VCaP (cell line): ENCODE measurements around the gene NEO1.

Source experiments
- H3K27ac ChIP-seq: fragments of 450-650 bp; 2 replicates; pipeline ENCODE4 v1.5.1; 2017
- CTCF ChIP-seq: fragments of 450-650 bp; conservative IDR thresholded peaks from 2 replicates; pipeline ENCODE4 v1.5.1; 2017; ENCODE audit warnings: mild to moderate bottlenecking, moderate library complexity

The NEO1 gene

GRCh38 chr15:73338606-73339374 lies 286.5 kb downstream of the NEO1 start:
- no peak for TF ChIP-seq CTCF
- H3K27ac ChIP-seq = no peak overlapping the region

GRCh38 chr15:73340502-73341192 lies 288.4 kb downstream of the NEO1 start:
- TF ChIP-seq CTCF = no peak
- H3K27ac ChIP-seq = no peak overlapping the region

GRCh38 chr15:73341886-73342600 lies 289.8 kb downstream of the NEO1 start:
- TF ChIP-seq CTCF = no peak
- H3K27ac ChIP-seq = no peak overlapping the region

GRCh38 chr15:73344056-73344455 lies 291.8 kb downstream of the NEO1 start:
- no peak overlapping the region for H3K27ac ChIP-seq
- TF ChIP-seq CTCF = no peak

GRCh38 chr15:73345658-73346057 lies 293.4 kb downstream of the NEO1 start:
- H3K27ac ChIP-seq = no peak overlapping the region
- no peak for TF ChIP-seq CTCF

GRCh38 chr15:73346735-73347312 lies 294.6 kb downstream of the NEO1 start:
- TF ChIP-seq CTCF = no peak
- H3K27ac ChIP-seq = no peak overlapping the region

- no peak for TF ChIP-seq CTCF
These were observed 296.9 kb downstream of the NEO1 start for GRCh38 chr15:73349191-73349590.

More at GRCh38 chr15:73349191-73349590, 296.9 kb downstream of the NEO1 start:
- no peak overlapping the region for H3K27ac ChIP-seq
